Measurements from ENCODE around the gene CRAT. TPM values are rescaled to one million over a fixed set of nuclear protein-coding genes. Genes with fewer than 3 reads are reported as not detected.

CRAT gene
- total and polyA plus RNA-seq, 2 donors from 2014 or later: 32.3 to 76.8 TPM

- intact Hi-C loops (cut with DNase I): no loop called here
- FAIRE-seq: no peak
- Histone ChIP-seq H3K9me3 (ENCODE audit: control insufficient read depth in 2 of 3, insufficient read depth in 1 of 3, low read length in 3 of 3) (no peaks in the 10 kb centered on the region), H3K4me3 (ENCODE audit: low read length in 3 of 3) (no peak overlapping the region), H3K9ac (ENCODE audit: low read length in 3 of 3) (no peak overlapping the region), H3K27ac (ENCODE audit: low read depth in 2 of 2, low read length in 2 of 2) (no peak overlapping the region), H3K36me3 (ENCODE audit: control insufficient read depth in 2 of 3, insufficient read depth in 3 of 3, low read length in 3 of 3) (peaks cover 0 to 5% (median 0%) of the 10 kb centered on the region in 3 donors), H3K4me1 (ENCODE audit: control insufficient read depth in 2 of 3, insufficient read depth in 2 of 3, low read depth in 1 of 3, low read length in 3 of 3) (peaks cover 0 to 5% (median 0%) of the 10 kb centered on the region in 3 donors), H3K27me3 (ENCODE audit: control insufficient read depth, insufficient read depth, low read length) (no peaks in the 10 kb centered on the region)
- no peak for DNase-seq
- TF ChIP-seq, protein P1, sequence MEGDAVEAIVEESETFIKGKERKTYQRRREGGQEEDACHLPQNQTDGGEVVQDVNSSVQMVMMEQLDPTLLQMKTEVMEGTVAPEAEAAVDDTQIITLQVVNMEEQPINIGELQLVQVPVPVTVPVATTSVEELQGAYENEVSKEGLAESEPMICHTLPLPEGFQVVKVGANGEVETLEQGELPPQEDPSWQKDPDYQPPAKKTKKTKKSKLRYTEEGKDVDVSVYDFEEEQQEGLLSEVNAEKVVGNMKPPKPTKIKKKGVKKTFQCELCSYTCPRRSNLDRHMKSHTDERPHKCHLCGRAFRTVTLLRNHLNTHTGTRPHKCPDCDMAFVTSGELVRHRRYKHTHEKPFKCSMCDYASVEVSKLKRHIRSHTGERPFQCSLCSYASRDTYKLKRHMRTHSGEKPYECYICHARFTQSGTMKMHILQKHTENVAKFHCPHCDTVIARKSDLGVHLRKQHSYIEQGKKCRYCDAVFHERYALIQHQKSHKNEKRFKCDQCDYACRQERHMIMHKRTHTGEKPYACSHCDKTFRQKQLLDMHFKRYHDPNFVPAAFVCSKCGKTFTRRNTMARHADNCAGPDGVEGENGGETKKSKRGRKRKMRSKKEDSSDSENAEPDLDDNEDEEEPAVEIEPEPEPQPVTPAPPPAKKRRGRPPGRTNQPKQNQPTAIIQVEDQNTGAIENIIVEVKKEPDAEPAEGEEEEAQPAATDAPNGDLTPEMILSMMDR (IDR thresholded peaks at IDR 0.05; ENCODE audit: borderline replicate concordance, extremely low read depth, insufficient read depth): no peak
These were observed 6.5 kb downstream of the CRAT start for GRCh38 chr9:129104051-129104450.

GRCh38 chr9:129103595-129103965 lies 7.0 kb downstream of the CRAT start:
- Histone ChIP-seq H3K4me1 (ENCODE audit: control insufficient read depth in 2 of 3, insufficient read depth in 2 of 3, low read depth in 1 of 3, low read length in 3 of 3) (peaks cover 0 to under 1% (median 0%) of the 10 kb centered on the region in 3 donors), H3K9ac (ENCODE audit: low read length in 3 of 3) (no peak overlapping the region), H3K9me3 (ENCODE audit: control insufficient read depth in 2 of 3, insufficient read depth in 1 of 3, low read length in 3 of 3) (no peaks in the 10 kb centered on the region), H3K27me3 (ENCODE audit: control insufficient read depth, insufficient read depth, low read length) (no peaks in the 10 kb centered on the region), H3K27ac (ENCODE audit: low read depth in 2 of 2, low read length in 2 of 2) (no peak overlapping the region), H3K4me3 (ENCODE audit: low read length in 3 of 3) (no peak overlapping the region), H3K36me3 (ENCODE audit: control insufficient read depth in 2 of 3, insufficient read depth in 3 of 3, low read length in 3 of 3) (peaks cover 0 to 5% (median 0%) of the 10 kb centered on the region in 3 donors)
- TF ChIP-seq, protein P1 (IDR thresholded peaks at IDR 0.05; ENCODE audit: borderline replicate concordance, extremely low read depth, insufficient read depth): no peak
- intact Hi-C loops (cut with DNase I): no loop called here
- FAIRE-seq: no peak
- no peak for DNase-seq

- TF ChIP-seq, protein P1 (IDR thresholded peaks at IDR 0.05; ENCODE audit: borderline replicate concordance, extremely low read depth, insufficient read depth): peak; percentile 30
- Histone ChIP-seq H3K36me3 (ENCODE audit: control insufficient read depth in 2 of 3, insufficient read depth in 3 of 3, low read length in 3 of 3) (peaks cover 0 to 9% (median 2%) of the 10 kb centered on the region in 3 donors), H3K9me3 (ENCODE audit: control insufficient read depth in 2 of 3, insufficient read depth in 1 of 3, low read length in 3 of 3) (no peaks in the 10 kb centered on the region), H3K27me3 (ENCODE audit: control insufficient read depth, insufficient read depth, low read length) (no peaks in the 10 kb centered on the region), H3K4me3 (ENCODE audit: low read length in 3 of 3) (no peak overlapping the region), H3K4me1 (ENCODE audit: control insufficient read depth in 2 of 3, insufficient read depth in 2 of 3, low read depth in 1 of 3, low read length in 3 of 3) (no peaks in the 10 kb centered on the region), H3K27ac (ENCODE audit: low read depth in 2 of 2, low read length in 2 of 2) (no peak overlapping the region), H3K9ac (ENCODE audit: low read length in 3 of 3) (no peak overlapping the region)
- intact Hi-C loops (cut with DNase I): no loop called here
- DNase-seq: peak in 3 of 5 donors; percentile 41 to 64 (median 55)
- FAIRE-seq: no peak
These were observed 7.6 kb downstream of the CRAT start for GRCh38 chr9:129102791-129103594.

Data from kidney (tissue), 14 donors.